Activated T-cell treated with anti-CD3 and anti-CD28 coated beads, Interleukin-2, amount 50 U/mL, for 4 hours (primary cell): ENCODE measurements around the gene KRTAP4-12. TPM values are rescaled to one million over a fixed set of nuclear protein-coding genes. Genes with fewer than 3 reads are reported as not detected.
"Not testable (repeated sequence)": the region's sequence is repeated elsewhere in the genome, so short reads cannot be mapped to it uniquely, and the experiment has no call there.

Experiments used
- ATAC-seq, 2 donors: fragments of 200-7000 bp; cut with Tn5 transposase; one replicate each; pipeline ENCODE4 v1.10.0; 2021
- DNase-seq: peaks from one replicate; pipeline ENCODE4 v3.0.0-alpha.2; 2020
- H3K27me3 Mint-ChIP-seq: one replicate; pipeline ENCODE4 v1.8.0; 2021; ENCODE audit warnings: low read depth, mixed read lengths
- H3K36me3 Mint-ChIP-seq: one replicate; pipeline ENCODE4 v1.8.0; 2022; ENCODE audit warnings: mixed read lengths; ENCODE audit not compliant: insufficient read depth
- H3K4me1 Mint-ChIP-seq: one replicate; pipeline ENCODE4 v1.8.0; 2021; ENCODE audit warnings: low read depth, mixed read lengths
- H3K4me3 Mint-ChIP-seq: one replicate; pipeline ENCODE4 v1.8.0; 2021; ENCODE audit warnings: mild to moderate bottlenecking, moderate library complexity, mixed read lengths
- H3K9me3 Mint-ChIP-seq: one replicate; pipeline ENCODE4 v1.8.0; 2021; ENCODE audit warnings: mixed read lengths
- total RNA-seq, 3 donors: library from RNA; stranded (reverse); gene quantifications; one replicate each; pipeline ENCODE4 v1.2.1, GENCODE V29; 2021

The KRTAP4-12 gene
- total RNA-seq, 3 donors from 2014 or later: not detected

- Mint-ChIP-seq H3K4me1 (peaks cover 21% of the 10 kb centered on the region), H3K4me3 (no peak overlapping the region), H3K36me3 (peaks cover 1% of the 10 kb centered on the region), H3K9me3 (peaks cover under 1% of the 10 kb centered on the region), H3K27me3 (peaks cover 3% of the 10 kb centered on the region)
- DNase-seq: no peak
- ATAC-seq: no peak
Measured at GRCh38 chr17:41116297-41116696, 7.7 kb downstream of the KRTAP4-12 start.

GRCh38 chr17:41111151-41111885 is 12.7 kb downstream of the KRTAP4-12 start:
- H3K4me1 Mint-ChIP-seq: peaks cover 7% of the 10 kb centered on the region
- peaks cover 1% of the 10 kb centered on the region for H3K36me3 Mint-ChIP-seq
- no peak for ATAC-seq
- no peak for DNase-seq
- peaks cover 6% of the 10 kb centered on the region for H3K27me3 Mint-ChIP-seq
- no peak overlapping the region for H3K4me3 Mint-ChIP-seq
- peaks cover 5% of the 10 kb centered on the region for H3K9me3 Mint-ChIP-seq

GRCh38 chr17:41108728-41109386 is 15.1 kb downstream of the KRTAP4-12 start:
- not testable (repeated sequence) for H3K36me3 Mint-ChIP-seq, H3K4me3 Mint-ChIP-seq, ATAC-seq, H3K9me3 Mint-ChIP-seq, DNase-seq, H3K4me1 Mint-ChIP-seq
- H3K27me3 Mint-ChIP-seq: peaks cover 12% of the 10 kb centered on the region

GRCh38 chr17:41107941-41108450 is 16.0 kb downstream of the KRTAP4-12 start:
- DNase-seq: no peak
- Mint-ChIP-seq H3K27me3 (peaks cover 12% of the 10 kb centered on the region), H3K4me1 (peaks cover 7% of the 10 kb centered on the region), H3K9me3 (peaks cover 5% of the 10 kb centered on the region), H3K4me3 (no peak overlapping the region), H3K36me3 (no peaks in the 10 kb centered on the region)
- ATAC-seq: no peak

- not testable (repeated sequence) for ATAC-seq, H3K4me3 Mint-ChIP-seq, H3K9me3 Mint-ChIP-seq, H3K4me1 Mint-ChIP-seq, DNase-seq, H3K36me3 Mint-ChIP-seq
- H3K27me3 Mint-ChIP-seq: peaks cover 12% of the 10 kb centered on the region
Measured at GRCh38 chr17:41105347-41105746, 18.6 kb downstream of the KRTAP4-12 start, which contains the start of gene KRTAP4-9. Gene KRTAP4-9, plus strand, starts transcription at chr17:41105389. Its CDS starts 0 bp downstream, at chr17:41105389.

GRCh38 chr17:41104386-41105038 is 19.5 kb downstream of the KRTAP4-12 start:
- H3K4me3 Mint-ChIP-seq, ATAC-seq, DNase-seq, H3K36me3 Mint-ChIP-seq, H3K9me3 Mint-ChIP-seq: not testable (repeated sequence)
- Mint-ChIP-seq H3K4me1 (peaks cover 16% of the 10 kb centered on the region), H3K27me3 (peaks cover 15% of the 10 kb centered on the region)

GRCh38 chr17:41103896-41104295 is 20.1 kb downstream of the KRTAP4-12 start:
- H3K4me3 Mint-ChIP-seq: no peak overlapping the region
- peaks cover 14% of the 10 kb centered on the region for H3K4me1 Mint-ChIP-seq
- no peaks in the 10 kb centered on the region for H3K36me3 Mint-ChIP-seq
- peaks cover 15% of the 10 kb centered on the region for H3K27me3 Mint-ChIP-seq
- DNase-seq (no peak), ATAC-seq (no peak)
- no peaks in the 10 kb centered on the region for H3K9me3 Mint-ChIP-seq

- ATAC-seq (no peak), DNase-seq (no peak)
- Mint-ChIP-seq H3K4me3 (no peak within 1 kb of the TSS), H3K36me3 (no peaks in the 10 kb centered on the region), H3K27me3 (peaks cover 19% of the 10 kb centered on the region), H3K4me1 (peaks cover 9% of the 10 kb centered on the region), H3K9me3 (no peaks in the 10 kb centered on the region)
Measured at GRCh38 chr17:41101586-41102259, 22.3 kb downstream of the KRTAP4-12 start, which contains the start of gene KRTAP4-16. Gene KRTAP4-16, minus strand, starts transcription at chr17:41102209. Its CDS starts 0 bp downstream, at chr17:41102209.

GRCh38 chr17:41099682-41100480 is 24.1 kb downstream of the KRTAP4-12 start:
- ATAC-seq, H3K9me3 Mint-ChIP-seq, H3K4me3 Mint-ChIP-seq, H3K36me3 Mint-ChIP-seq, H3K4me1 Mint-ChIP-seq, DNase-seq: not testable (repeated sequence)
- peaks cover 15% of the 10 kb centered on the region for H3K27me3 Mint-ChIP-seq

GRCh38 chr17:41098481-41098880 is 25.5 kb downstream of the KRTAP4-12 start:
- no peak for DNase-seq
- no peak for ATAC-seq
- Mint-ChIP-seq H3K9me3 (no peaks in the 10 kb centered on the region), H3K4me1 (peaks cover 9% of the 10 kb centered on the region), H3K36me3 (no peaks in the 10 kb centered on the region), H3K27me3 (peaks cover 15% of the 10 kb centered on the region), H3K4me3 (no peak overlapping the region)

GRCh38 chr17:41098042-41098441 is 25.9 kb downstream of the KRTAP4-12 start, which contains the start of gene KRTAP4-8:
Gene KRTAP4-8, minus strand, starts transcription at chr17:41098142. Its CDS starts 58 bp downstream, at chr17:41098084.
- H3K27me3 Mint-ChIP-seq: peaks cover 15% of the 10 kb centered on the region
- no peaks in the 10 kb centered on the region for H3K9me3 Mint-ChIP-seq
- H3K36me3 Mint-ChIP-seq: no peaks in the 10 kb centered on the region
- peaks cover 9% of the 10 kb centered on the region for H3K4me1 Mint-ChIP-seq
- DNase-seq (no peak), ATAC-seq (no peak)
- H3K4me3 Mint-ChIP-seq: no peak within 1 kb of the TSS

GRCh38 chr17:41096055-41096454 is 27.9 kb downstream of the KRTAP4-12 start:
- peaks cover 15% of the 10 kb centered on the region for H3K27me3 Mint-ChIP-seq
- ATAC-seq (no peak), DNase-seq (no peak)
- no peaks in the 10 kb centered on the region for H3K9me3 Mint-ChIP-seq
- H3K4me3 Mint-ChIP-seq: no peak overlapping the region
- no peaks in the 10 kb centered on the region for H3K36me3 Mint-ChIP-seq
- peaks cover 9% of the 10 kb centered on the region for H3K4me1 Mint-ChIP-seq

- ATAC-seq, H3K36me3 Mint-ChIP-seq: not testable (repeated sequence)
Measured at GRCh38 chr17:41088760-41089352, 35.1 kb downstream of the KRTAP4-12 start.

More at GRCh38 chr17:41088760-41089352, 35.1 kb downstream of the KRTAP4-12 start:
- DNase-seq, H3K9me3 Mint-ChIP-seq, H3K4me1 Mint-ChIP-seq, H3K4me3 Mint-ChIP-seq, H3K27me3 Mint-ChIP-seq: not testable (repeated sequence)
